GM18508 (cell line): ENCODE data around the gene CYB5A.

Source experiments
- ATAC-seq: cut with Tn5 transposase; IDR thresholded peaks from one replicate; pipeline ENCODE4 v1.9.1; 2021; ENCODE audit warnings: moderate number of reproducible peaks; ENCODE audit not compliant: insufficient read depth, unreplicated experiment

Gene CYB5A

GRCh38 chr18:74225193-74225840 is 66.4 kb downstream of the CYB5A start:
- no peak for ATAC-seq

DNA sequence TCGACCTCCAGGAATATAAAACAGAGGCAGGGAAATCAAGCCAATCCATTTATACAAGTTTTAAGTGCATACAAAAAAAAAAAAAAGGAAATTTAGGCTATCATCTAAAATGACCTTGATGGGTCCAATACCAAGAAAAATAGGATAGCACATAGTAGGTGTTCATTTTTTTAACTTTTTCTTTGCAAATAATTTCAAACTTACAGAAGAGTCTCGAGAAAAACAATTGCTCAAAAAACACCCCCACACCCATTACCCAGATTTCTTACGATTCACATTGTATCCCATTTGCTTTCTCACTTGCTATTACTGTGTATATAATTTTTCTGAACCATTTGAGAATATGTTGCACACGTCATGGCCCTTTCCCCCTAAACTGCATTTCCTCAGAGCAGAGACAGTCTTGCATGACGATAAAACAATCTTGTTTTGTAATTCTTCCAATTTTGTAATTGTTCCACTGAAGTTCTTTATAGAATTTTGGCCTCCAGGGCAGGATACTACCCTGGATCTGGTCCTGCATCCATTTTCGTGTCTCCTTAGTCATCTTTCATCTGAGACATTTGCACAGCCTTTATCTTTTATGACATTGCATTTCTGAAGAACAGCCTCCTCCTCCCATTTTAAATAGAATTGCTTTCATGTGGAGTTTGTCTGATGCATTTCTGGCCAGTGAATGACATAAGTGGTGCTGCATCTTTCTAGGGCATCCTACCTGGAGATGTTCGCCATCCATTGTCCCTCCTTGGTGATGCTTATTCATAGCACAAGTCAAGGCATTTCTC is 68.9 kb downstream of the CYB5A start:
- no peak for ATAC-seq

DNA sequence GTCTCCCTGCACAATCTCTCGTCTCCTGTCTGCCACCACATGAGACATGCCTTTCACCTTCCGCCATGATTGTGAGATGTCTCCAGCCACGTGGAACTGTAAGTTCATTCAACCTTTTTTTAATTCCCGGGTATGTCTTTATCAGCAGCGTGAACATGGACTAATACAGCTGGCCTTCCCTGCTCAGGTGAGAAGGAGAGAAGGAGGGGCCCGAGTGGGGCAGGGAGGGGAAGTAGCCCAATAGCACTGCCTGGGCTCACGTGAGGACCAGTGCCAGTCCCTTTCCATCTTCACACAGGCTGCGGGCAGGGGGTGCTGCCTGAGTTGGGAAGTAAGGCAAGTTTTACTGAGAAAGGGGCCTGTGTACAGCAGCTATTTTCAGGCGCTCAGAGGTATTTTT is 70.7 kb downstream of the CYB5A start:
- no peak for ATAC-seq

DNA sequence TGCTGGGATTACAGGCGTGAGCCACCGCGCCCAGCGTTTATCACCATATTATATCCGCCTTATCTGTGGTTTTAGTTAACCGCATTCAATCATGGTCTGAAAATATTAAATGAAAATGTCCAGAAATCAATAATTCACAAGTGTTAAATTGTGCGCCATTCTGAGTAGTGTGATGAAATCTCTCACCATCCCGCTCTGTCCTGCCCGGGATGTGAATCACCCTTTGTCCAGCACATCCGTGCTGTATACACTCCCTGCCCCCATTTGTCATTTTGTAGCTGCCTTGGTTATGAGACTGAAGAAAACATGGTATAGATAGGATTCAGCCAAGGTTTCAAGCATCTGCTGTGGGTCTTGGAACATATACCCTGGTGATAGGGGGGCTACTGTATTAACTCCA is 72.7 kb downstream of the CYB5A start:
- ATAC-seq, result no peak

DNA sequence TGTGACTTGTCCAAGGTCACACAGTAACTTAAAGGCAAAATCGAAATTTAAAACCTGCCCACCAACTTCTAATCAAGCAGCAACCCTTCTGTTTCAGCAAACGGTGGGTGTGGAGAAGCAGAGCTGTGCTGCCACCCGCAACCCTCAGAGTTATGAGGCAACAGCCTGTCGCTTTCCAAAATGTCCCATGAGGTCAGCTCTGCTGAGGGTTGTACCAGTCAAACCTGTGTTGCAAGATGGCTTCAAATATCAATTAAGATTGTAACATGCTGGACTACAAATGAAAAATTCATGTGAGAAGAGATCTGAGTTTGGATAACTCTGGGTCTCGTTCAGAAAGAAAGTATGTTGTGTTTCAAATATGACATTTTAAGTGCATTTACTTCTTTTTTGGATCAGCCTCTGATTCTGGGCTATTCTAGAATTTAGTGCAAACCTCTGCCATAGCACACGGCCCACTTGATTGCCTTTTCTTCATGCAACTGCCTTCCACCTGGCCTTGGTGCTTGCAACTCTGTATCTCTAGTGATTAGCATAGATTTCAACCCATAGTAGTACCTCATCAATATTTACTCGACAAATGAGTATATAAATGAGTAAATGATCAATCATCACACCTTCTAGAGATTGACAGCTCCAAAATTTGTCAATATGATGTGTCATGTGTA is 74.2 kb downstream of the CYB5A start:
- no peak for ATAC-seq

DNA sequence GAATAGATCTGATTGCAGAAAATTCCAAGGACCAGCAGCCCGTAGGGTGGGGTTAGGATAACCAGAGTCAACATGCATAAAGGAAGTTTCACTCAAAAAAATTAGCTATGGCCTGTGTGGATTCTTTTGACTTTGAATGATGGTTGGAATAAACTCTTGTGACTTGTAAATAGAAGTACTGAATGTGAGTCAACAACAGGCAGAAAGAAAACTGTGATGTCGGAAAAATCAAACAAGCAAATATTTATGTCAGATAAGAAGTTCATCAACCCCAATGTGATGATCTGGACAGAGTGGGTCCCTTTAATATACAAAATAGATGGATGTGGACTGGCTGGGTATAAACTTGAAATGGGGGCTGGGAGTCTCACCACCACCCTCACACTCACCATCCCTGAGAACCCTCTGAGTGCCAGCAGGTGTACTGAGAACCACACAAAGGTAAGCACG is 75.1 kb downstream of the CYB5A start:
- ATAC-seq, result no peak

DNA sequence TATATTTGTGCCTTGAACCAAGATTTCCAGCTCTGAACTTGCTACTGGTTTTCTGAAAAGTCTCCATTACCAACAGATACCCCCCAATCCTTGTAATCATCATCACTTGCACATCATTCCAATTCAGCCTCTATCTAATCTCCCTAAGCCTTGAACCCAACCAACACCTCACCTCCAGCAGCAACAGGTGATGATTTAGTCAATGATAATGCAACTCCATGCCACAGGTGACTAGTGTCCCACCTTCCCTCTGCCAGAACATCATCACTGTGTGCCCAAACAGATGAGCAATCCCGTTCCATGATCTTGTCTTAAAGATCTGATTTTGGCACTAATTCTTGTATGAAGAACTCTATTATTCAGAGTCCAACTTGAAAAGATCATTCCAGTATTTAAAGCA is 75.9 kb downstream of the CYB5A start:
- ATAC-seq, result no peak

DNA sequence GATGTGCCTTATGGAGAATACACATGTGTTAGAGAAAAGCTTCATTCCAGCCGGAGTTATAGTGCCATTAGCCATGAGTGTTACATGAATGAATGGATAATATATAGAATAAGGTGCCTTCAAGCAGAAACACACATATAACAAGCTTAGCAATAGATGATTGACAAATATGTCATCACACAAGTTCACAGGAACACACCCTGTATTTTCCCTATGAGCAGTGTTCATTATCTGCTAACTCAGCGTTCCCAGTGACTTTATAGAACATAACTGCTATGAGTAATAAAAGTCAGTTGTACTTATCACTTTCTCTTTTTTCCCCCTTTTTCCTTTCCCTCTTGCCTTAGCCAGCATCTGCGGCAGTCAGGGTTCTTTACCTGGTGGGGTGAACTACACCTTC is 78.3 kb downstream of the CYB5A start:
- ATAC-seq, result no peak

- no peak for ATAC-seq
These were observed 87.1 kb downstream of the CYB5A start for GRCh38 chr18:74204526-74205152.

GRCh38 chr18:74203811-74204210 is 88.0 kb downstream of the CYB5A start:
- ATAC-seq, result no peak
